NCI-H1417 (cell line): Measurements from ENCODE around the gene POTEB2.
"Not testable (repeated sequence)": the region's sequence is repeated elsewhere in the genome, so short reads cannot be mapped to it uniquely, and the experiment has no call there.

ENCODE experiments used
- DNase-seq, 3 experiments: peaks; one replicate each; lab custom pipeline; 2025; lab: John Stamatoyannopoulos, UW

Gene POTEB2

DNA sequence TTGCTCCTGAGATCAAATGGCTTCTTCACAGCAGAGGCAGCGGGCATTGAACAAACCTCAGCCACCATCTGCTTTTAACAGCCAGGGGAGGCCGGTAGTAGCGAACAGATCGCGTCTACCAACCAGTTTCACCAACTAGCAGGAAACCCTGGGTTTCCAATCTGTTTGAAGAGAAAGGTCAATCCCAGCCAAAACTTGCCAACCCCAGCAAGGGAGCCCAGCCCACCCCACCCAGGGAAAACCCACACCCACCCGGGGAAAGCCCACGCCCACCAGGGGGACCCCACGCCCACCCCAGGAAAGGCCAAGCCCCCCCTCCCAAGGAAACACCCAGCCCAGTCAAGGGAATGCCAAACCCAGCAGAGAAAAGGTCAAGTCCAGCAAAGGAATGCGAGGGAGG lies at the start of gene POTEB2:
POTEB2 (minus strand) TSS at position 101 of the 400 bp plus-strand sequence; CDS start at position 68, 33 bp downstream.
- not testable (repeated sequence) for DNase-seq

DNA sequence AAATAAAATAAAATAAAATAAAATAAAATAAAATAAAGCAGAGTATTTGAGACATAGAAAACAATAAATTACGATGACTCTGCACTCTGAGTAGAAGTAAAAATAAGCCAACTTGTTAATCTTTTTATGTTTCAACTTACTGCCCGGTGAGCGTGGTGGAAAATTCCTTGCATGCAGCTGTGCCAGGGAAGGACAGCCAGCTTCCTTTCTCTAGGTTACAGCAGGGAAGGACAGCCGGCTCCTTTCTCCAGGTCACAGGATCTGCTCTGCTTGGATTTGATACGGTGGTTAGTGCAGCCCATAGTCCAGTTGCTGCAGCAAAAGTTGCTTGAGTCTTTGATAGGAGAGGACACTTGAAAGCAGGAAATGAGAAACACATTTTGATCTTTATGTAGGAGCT lies 13.8 kb upstream of the POTEB2 start:
- DNase-seq: not testable (repeated sequence)

- not testable (repeated sequence) for DNase-seq
Observed at GRCh38 chr15:20878464-20878863, 12.3 kb upstream of the POTEB2 start.

GRCh38 chr15:20877819-20878218 lies 11.7 kb upstream of the POTEB2 start:
- not testable (repeated sequence) for DNase-seq
